22Rv1 (cell line): ENCODE data around the gene CCDC154.

Source experiments
- ZFX ChIP-seq: fragments of 450-650 bp; IDR thresholded peaks from 2 replicates; pipeline ENCODE4 v1.6.1; 2017; ENCODE audit warnings: antibody characterized with exemption, borderline replicate concordance
- TF ChIP-seq, protein P1 (sequence below): fragments of 450-650 bp; IDR thresholded peaks from 2 replicates; pipeline ENCODE4 v1.5.1; 2017; ENCODE audit warnings: mild to moderate bottlenecking

DNA sequence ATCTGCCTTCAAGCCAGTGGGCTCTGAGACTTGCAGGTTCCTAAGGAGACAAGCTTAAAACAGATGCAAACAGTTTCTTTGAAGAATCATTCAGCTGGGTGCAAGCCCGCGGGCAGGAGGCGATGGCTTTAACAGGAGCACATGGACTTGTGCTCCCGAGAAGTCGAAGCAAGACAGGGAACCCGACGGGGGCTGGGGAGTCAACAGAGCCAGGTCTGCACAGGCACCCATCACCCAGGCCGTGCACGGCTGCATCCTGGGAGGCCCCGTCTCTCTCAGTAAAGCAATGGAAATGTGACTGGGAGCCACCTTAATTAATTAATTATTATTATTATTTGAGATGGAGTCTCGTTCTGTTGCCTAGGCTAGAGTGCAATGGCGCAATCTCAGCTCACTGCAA, 44.7 kb upstream of the CCDC154 start:
- TF ChIP-seq, protein P1, sequence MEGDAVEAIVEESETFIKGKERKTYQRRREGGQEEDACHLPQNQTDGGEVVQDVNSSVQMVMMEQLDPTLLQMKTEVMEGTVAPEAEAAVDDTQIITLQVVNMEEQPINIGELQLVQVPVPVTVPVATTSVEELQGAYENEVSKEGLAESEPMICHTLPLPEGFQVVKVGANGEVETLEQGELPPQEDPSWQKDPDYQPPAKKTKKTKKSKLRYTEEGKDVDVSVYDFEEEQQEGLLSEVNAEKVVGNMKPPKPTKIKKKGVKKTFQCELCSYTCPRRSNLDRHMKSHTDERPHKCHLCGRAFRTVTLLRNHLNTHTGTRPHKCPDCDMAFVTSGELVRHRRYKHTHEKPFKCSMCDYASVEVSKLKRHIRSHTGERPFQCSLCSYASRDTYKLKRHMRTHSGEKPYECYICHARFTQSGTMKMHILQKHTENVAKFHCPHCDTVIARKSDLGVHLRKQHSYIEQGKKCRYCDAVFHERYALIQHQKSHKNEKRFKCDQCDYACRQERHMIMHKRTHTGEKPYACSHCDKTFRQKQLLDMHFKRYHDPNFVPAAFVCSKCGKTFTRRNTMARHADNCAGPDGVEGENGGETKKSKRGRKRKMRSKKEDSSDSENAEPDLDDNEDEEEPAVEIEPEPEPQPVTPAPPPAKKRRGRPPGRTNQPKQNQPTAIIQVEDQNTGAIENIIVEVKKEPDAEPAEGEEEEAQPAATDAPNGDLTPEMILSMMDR: no peak
- no peak for TF ChIP-seq ZFX
